CD4-positive, alpha-beta T cell treated with Interleukin-4 for 1 hour (primary cell): ENCODE results near the gene ERAP2.
"Not testable (repeated sequence)": the region's sequence is repeated elsewhere in the genome, so short reads cannot be mapped to it uniquely, and the experiment has no call there.

Source experiments
- DNase-seq, 2 donors: peaks; one replicate each; pipeline ENCODE4 v3.0.0-alpha.2; 2020 to 2022

ERAP2 gene, protein sequence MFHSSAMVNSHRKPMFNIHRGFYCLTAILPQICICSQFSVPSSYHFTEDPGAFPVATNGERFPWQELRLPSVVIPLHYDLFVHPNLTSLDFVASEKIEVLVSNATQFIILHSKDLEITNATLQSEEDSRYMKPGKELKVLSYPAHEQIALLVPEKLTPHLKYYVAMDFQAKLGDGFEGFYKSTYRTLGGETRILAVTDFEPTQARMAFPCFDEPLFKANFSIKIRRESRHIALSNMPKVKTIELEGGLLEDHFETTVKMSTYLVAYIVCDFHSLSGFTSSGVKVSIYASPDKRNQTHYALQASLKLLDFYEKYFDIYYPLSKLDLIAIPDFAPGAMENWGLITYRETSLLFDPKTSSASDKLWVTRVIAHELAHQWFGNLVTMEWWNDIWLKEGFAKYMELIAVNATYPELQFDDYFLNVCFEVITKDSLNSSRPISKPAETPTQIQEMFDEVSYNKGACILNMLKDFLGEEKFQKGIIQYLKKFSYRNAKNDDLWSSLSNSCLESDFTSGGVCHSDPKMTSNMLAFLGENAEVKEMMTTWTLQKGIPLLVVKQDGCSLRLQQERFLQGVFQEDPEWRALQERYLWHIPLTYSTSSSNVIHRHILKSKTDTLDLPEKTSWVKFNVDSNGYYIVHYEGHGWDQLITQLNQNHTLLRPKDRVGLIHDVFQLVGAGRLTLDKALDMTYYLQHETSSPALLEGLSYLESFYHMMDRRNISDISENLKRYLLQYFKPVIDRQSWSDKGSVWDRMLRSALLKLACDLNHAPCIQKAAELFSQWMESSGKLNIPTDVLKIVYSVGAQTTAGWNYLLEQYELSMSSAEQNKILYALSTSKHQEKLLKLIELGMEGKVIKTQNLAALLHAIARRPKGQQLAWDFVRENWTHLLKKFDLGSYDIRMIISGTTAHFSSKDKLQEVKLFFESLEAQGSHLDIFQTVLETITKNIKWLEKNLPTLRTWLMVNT

GRCh38 chr5:96876292-96876850, at the start of gene ERAP2:
ERAP2 (plus strand) TSS chr5:96876500; CDS start chr5:96879686, 3,186 bp downstream.
- DNase-seq, result peak in 1 of 2 donors; percentile 70

- DNase-seq, result no peak
Observed at GRCh38 chr5:96829297-96829696, 47.0 kb upstream of the ERAP2 start.

DNA sequence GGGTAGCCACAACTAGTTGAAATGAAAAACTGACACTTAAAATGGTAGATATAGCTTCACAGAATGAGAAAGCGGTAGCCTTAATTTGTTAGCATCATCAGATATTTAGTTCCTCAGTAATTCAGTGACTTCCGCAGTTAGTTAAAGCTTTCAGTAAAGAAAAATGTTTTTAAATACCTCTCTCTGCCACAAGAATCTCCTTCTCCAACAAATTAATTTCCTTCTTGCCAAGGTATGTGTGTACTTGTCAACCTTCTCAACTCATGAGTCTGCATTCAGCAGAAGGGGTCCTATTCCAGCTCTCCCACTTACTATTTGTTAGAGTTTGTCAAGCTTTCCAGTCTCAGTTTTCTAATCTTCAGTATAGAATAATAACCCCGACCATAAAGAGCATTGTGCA, 42.3 kb upstream of the ERAP2 start:
- DNase-seq, result no peak

DNA sequence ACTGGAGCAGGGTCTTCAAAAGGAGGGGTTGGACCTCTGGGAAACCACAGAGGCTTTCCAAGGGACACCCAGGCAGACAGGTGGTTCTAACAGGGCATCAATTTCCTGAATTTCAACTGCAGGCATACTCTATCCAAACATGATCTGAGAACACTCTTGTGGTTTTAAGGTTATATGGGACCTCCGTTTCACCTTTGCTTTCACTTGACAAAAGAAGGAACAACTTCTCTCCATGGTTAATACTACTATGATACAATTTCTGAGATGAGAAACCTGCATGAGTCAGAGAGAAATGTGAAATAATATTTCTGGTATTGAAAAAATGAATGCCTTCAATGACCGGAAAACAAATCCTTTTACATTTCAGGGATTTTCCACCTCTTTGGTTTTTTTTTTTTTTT, 40.5 kb upstream of the ERAP2 start:
- DNase-seq, result no peak

GRCh38 chr5:96836817-96837216, 39.5 kb upstream of the ERAP2 start:
- DNase-seq, result no peak

GRCh38 chr5:96837303-96837702, 39.0 kb upstream of the ERAP2 start:
- no peak for DNase-seq

DNA sequence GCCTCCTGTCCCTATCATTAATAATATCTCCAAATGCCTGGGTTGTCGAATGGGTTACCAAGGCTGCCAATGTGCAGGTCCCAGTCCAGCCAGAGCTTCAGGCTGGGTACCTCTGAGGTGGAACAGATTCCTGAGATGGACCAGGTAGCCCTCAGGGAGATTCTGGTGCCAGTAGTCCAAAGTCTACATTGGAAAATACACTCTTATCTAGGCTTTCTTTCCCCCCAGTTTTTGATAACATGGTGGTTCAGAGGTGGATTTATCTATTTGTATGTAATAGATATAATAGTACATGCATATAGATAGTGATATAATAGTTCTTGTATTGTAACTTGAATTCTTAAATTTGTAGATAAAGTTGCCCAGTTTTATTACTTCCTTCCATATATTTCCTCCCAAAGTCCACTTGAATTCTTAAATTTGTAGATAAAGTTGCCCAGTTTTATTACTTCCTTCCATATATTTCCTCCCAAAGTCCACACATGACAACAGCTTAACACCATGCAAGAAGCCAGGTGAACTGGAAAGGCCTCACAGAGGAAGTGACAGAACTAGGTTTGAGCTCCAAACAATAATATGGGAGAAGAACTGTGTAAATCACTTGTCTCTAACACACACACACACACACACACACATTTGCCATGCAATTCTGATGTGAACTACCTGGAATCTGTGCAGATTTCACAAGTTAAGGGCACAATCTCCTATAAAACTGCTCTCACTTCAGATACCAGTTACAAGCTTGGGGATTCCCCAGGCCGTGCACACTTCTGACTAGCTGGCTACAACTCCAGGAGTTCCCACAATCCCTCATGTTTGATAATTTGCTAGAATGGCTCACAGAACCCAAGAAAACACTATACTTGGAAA, 37.9 kb upstream of the ERAP2 start:
- no peak for DNase-seq

- no peak for DNase-seq
Observed at GRCh38 chr5:96839071-96839592, 37.2 kb upstream of the ERAP2 start.

DNA sequence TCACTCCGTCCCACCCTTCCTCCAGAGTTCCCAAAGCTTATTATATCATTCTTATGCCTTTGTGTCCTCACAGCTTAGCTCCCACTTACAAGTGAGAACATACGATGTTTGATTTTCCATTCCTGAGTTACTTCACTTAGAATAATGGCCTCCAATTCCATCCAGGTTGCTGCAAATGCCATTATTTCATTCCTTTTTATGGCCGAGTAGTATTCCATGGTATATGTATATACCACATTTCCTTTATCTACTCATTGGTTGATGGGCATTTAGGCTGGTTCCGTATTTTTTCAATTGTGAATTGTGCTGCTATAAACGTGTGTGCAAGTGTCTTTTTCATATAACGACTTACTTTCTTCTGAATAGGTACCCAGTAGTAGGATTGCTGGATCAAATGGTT, 34.4 kb upstream of the ERAP2 start:
- not testable (repeated sequence) for DNase-seq

- DNase-seq, result no peak
Observed at GRCh38 chr5:96843140-96843539, 33.2 kb upstream of the ERAP2 start.

GRCh38 chr5:96844481-96844990, 31.8 kb upstream of the ERAP2 start:
- no peak for DNase-seq

GRCh38 chr5:96851312-96852062, 24.8 kb upstream of the ERAP2 start:
- no peak for DNase-seq

- DNase-seq, result no peak
Observed at GRCh38 chr5:96852759-96853158, 23.5 kb upstream of the ERAP2 start.

DNA sequence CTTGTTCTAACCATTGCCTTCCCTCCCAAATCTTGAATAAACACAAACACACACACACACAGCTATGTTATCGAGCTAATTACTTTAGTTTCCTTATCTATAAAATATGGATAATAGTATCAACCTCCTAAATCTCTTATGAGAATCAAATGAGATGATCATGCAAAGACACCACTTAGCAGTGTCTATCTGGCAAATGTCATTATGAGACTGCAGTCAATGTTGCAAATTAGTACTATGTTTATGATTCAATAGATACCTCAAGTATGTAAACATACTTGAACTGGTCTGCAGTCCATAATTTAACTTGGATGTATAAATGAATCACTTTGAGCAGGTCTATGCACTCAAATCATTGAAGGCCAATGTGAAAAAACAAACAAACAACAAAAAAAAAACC, 22.2 kb upstream of the ERAP2 start:
- DNase-seq, result no peak

- no peak for DNase-seq
Observed at GRCh38 chr5:96855031-96855872, 21.0 kb upstream of the ERAP2 start.

- DNase-seq, result no peak
Observed at GRCh38 chr5:96856371-96856770, 19.9 kb upstream of the ERAP2 start.

DNA sequence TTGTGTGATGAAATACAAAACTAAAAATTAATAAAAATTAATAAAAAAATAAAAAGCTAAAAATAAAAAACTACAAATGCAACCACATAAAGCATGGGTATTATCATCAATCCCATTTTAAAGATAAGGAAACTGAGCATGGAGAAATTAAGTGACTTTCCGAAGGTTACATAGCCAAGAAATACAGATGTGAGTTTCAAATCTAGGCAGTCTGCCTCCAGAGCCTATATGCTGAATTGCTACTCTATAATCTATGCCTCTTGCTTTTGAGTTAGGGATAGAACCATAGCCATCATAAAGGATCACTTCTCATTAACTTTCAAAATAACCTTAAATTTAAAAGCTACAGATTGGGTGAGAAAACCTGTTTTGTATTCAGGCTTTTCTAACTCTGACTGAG, 18.8 kb upstream of the ERAP2 start:
- DNase-seq, result no peak

GRCh38 chr5:96857924-96858323, 18.4 kb upstream of the ERAP2 start:
- DNase-seq, result no peak

DNA sequence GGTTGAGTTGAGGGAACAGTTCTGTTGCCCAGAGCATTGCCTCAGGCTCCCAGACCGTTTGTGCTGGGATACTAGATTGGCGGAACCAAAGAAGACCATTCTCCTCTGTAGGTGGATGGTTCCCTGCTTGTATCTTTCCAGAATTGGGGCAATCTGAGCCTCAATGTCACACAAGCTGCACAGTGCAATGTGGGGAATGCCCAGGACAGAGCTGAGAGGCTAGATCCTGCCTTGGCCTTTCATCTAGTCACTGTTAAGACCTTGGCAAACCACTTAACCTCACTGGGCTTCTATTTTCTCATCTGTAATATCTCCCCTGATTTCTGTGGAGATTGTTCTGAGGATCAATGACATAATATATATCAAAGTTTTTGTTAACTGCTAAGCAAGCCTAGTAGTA, 16.9 kb upstream of the ERAP2 start:
- DNase-seq, result no peak

GRCh38 chr5:96861076-96861475, 15.2 kb upstream of the ERAP2 start:
- no peak for DNase-seq
